ENCODE results near the gene COL5A1.
"Not testable (repeated sequence)": the region's sequence is repeated elsewhere in the genome, so short reads cannot be mapped to it uniquely, and the experiment has no call there.

The COL5A1 gene

DNA sequence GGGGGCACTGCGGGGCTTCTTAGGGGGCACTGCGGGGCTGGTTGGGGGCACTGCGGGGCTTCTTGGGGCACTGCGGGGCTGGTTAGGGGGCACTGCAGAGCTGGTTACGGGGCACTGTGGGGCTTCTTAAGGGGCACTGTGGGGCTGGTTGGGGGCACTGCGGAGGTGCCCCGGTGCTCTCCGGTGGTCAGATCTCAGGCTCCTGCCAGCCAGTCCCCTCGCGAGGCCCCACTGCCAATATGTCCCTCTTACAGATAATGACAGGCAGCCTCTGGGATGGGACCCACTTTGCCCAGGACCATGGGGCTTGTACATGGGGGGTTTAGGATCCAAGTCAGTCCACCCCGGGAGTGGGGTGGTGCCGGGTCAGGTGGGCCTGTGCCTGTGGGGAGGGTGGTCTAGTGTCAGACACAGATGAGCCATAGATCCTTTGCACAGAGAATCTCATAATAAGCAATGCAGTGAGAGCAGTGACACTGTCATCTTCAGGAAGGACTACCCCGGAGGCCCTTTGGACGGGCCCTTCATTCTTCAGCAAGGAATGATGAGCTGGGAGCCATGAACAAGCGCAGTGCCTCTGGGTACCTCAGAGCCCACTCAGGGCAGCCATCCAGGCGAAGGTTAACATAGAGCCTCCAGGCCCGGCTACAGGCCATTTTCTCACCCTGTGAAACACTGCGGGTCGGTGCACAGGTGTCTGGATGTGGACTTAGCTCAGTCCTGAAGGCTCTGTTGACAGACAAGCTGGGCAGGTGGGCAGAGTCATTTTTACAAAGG lies 38.2 kb downstream of the COL5A1 start:
- no peak for DNase-seq

DNA sequence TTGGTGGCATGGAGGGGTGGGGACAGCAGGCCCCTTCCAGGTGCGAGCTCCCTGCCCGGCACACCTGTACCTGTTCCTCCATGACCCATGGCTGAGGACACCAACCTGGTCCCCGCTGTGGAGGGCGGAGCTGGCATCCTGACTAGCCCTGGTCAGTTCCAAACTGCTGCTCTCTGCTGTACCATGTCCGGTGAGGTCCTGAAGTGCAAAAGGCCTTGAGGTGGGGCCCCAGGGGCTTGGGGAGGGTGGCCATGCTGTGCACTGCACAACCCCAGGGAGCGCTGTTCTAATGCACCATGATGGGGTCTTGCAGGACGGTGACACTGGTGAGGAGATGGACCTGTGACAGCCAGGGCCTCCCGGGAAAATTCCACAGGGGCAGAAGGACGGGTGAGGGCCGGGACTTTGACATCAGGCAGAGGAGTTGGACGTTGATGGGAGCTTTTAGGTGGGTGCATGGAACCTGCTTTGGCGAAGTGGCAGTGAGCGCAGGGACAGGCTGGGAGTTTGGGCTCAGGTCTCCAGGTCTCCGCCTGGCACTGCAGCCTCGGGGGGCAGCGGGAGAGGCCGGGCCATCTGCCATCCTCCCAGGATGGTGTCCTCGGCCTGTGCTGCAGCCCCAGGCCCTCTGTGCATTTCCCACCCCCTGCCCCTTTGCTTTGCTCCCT lies 38.9 kb downstream of the COL5A1 start:
- no peak for DNase-seq

DNA sequence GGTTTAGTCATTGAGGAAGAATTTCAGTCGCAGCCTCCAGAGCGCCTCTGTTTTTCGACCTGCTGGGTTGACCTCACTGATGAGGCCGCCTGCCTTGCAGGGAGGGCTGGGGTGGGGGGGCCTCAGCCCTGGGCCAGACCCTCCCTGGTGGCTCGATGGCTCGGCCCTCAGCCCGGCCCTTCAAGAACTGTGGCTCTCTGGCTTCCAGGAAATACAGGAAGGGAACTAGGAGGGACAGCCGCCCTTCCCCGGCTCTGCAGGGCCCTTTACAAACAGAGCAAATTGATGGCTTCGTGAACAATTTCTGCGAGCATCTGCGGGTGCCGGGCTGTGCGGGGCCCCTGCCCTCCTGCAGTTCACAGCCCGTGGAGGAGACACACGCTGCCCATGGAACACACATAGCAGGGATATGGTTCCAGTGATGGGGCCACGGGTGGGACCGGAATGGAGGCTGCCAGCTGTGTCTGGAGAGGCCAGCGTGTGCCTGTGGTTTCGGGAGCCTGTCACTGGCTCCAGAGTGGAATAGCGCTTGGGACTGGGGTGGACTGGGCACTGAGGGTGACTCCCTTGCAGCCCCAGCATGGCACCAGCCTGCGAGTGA lies 39.6 kb downstream of the COL5A1 start:
- DNase-seq: no peak

DNA sequence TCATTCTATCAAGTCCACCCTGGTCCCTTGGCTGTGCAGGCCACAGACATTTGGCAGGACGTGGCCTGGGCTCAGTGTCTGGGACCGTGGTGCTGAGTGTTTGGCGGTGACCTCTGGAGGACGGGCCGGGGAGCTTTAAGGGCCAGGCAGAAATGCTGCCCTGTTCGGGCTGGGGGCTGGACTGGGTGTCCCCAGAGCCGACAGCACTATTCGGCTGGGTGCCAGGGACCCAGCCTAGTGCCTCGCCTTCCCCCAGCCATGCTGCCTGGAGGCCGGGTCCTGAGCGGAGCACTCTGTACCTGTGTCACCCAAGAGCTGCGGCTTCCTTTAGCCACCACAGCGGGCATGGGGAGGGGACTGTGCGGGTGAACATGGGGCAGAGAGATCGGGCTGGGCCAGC lies 40.4 kb downstream of the COL5A1 start:
- DNase-seq: no peak

DNA sequence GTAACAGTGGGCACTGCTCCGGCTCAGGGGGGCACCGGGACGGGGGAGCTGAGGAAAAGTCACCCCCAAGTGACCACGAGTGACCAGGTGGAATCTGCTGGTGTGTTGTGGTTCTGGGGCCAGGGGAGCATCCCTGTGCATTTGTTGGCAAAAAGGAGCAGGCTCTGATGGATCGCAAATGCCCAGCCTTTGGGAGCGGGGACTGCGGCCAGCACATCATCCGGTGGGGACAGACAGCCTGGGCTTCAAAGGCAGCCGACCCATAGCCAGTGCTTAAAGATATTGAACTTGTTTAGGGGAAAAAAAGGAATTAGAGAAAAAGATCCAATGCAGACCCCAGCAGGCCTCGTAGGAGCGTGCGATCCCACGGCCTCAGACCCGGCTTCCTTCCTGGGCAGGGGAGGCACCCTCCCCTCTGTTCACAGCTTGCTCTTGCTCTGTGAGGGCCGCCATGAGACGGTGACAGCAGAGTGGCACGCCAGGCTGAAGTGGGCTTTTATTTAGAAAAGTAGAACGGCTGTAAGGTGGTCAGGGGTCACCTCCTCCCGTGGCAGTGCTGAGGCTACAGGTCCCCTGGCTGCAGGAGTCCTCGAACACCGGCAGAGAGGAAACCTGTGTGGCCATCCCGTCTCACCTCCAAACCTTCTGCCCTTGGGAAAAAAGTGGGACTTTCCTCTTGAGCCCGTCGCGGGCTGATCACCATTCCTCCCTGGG lies 41.2 kb downstream of the COL5A1 start:
- no peak for DNase-seq

DNA sequence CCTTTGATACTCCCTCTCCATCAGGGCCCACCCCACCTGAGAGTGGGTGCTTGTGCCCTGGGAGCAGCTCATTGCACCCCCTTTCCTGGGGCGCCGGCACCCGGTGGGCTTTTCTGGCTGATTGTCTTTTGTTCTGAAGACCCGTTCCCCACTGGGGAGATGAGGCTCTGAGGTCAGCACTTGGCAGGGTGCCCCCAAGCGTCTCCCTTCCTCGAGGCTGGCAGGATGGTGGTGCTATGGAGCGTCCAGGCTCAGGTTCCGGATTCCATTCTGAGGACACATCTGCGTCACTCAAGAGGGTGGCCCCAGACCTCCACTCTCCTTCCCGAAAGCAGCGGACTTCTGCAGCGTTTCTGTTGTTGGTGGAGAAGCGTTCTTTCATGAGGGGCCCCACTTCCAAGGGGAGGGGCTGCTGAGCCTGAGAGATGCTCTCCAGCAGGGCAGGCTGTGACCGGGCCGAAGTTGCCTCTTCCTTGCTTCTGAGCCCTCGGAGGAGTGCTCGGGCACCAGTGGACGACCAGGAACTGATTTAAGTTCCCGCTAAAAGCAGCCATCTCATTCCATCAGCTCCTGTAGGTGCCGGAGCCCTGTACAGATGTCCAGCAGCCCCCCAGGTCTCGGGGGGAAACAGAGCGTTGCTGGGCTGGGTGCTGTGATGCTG lies 42.2 kb downstream of the COL5A1 start:
- no peak for DNase-seq

DNA sequence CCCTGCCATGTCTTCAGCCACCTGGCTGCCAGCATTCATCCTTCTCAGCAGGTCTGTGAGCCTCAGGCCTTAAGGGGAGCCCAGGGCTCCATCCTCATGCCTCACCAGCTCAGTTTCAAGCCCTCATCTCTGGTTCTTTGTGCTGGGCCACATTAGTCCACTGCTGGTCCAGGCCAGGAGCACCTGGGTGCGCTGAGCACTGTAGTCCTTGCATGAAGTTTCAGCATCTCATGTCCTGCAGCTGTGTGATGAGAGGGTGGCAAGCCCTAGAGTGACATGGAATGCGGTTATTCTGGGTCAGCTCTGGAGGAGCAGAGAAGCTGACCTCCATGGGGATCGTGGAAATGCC lies 42.7 kb downstream of the COL5A1 start:
- DNase-seq: no peak

DNA sequence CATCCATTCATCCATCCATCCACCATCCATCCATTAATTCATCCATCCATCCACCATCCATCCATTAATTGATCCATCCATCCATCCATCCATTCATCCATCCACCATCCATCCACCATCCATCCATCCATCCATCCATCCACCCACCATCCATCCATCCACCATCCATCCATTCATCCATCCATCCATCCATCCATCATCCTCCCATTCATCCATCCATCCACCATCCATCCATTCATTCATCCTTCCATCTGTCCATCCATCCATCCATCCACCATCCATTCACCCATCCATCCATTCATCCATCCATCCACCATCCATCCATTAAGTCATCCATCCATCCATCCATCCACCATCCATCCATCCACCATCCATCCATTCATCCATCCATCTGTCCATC lies 43.3 kb downstream of the COL5A1 start:
- DNase-seq: not testable (repeated sequence)

DNA sequence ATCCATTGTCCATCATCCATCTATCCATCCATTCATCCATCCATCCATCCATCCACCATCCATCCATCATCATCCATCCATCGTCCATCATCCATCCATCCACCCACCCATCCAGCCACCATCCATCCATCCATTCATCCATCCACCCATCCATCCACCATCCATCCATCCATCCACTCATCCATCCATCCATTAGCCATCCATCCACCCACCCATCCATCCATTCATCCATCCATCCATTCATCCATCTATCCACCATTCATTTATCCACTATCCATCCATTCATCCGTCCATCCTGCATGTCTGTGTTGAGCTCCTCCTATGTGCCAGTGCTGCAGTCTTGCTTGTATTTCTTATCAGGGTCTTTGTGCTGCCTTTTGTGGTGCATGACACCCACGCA lies 44.2 kb downstream of the COL5A1 start:
- no peak for DNase-seq

DNA sequence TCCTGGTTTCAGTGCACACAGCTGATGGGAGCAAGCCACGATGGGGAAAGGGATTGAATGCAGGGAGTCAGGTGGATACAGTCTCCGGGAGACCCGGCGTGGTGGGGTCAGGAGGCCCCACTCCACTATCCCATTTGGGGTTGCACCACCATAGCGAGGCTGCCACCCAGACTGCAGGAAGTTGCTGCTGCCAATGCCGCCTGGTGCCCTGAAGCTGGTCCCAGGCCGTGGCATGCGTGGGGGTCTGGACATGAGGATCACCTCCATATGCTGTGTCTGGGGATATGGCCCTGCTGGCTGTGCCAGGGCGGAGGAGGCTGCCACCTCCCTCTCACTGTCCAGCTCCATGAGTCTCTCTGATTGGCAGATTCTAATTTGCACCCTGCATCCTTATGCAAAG lies 45.3 kb downstream of the COL5A1 start:
- DNase-seq: no peak

DNA sequence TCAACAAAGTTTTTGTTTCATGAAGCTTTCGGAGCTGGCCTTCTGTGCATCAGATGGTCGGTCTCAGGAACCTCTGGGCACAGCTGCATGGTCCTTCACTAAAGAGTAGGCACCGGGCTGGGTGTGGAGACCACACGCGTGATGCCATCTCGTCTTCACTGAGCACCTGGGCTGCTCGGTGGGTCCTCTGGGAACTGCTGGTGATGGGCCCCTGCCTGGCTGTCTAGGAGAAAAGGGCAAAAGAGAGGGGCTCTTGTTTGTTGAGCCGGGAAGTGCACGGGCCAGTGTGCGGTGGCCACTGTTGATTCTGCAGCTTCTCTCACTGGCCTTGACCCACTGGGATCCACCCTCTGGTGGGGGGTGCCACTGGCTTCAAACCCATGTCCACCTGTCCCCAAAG lies 46.0 kb downstream of the COL5A1 start:
- DNase-seq: no peak

DNA sequence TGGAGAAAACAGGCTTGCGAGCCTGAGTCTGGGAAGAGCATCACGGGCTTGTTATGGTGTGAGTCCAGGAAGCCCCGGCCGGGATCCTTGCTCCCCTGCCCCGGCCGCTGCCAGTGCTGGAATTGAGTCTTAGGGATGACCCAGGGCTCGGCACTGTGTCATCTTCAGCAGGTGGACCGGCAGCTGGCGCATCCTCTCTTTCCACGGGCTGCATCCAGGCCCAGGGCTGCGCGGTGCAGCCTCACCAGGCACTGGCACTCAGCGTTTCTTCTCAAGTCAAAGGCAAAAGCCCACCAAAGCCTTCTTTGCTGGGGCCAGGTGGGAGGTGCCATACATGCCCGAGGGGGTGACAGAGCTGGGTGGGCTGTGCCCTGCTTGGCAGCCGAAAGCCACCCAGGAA lies 46.6 kb downstream of the COL5A1 start:
- DNase-seq: no peak

DNA sequence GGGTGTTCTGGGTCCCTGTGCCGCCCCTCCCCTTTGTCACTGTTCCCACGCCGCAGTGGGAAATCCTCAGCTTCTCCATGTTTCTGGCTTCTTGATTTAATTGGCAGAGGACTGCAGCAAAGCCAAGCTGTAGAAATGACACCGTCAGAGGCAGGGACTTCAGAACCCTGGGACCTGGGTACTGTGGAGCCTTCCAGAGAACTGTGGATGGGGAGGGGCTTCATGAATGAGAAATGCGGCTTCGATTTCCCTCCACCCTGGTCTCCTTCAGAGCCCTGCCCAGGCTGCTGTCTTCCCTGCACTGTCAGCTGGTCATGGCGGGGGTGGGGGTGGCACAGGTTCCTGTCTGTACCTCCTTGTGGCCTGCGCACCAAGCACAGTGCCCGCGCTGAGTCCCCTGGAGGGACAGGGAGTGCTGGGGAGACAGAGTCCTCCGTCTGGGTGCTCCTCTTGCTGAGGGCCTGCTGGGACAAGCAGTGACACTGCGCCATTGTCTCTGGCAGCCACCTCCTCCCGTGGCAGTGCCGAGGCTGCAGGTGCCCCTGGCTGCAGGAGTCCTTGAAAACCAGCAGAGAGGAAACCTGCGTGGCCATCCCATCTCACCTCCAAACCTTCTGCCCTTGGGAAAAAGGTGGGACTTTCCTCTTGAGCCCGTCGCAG lies 47.2 kb downstream of the COL5A1 start:
- no peak for DNase-seq

DNA sequence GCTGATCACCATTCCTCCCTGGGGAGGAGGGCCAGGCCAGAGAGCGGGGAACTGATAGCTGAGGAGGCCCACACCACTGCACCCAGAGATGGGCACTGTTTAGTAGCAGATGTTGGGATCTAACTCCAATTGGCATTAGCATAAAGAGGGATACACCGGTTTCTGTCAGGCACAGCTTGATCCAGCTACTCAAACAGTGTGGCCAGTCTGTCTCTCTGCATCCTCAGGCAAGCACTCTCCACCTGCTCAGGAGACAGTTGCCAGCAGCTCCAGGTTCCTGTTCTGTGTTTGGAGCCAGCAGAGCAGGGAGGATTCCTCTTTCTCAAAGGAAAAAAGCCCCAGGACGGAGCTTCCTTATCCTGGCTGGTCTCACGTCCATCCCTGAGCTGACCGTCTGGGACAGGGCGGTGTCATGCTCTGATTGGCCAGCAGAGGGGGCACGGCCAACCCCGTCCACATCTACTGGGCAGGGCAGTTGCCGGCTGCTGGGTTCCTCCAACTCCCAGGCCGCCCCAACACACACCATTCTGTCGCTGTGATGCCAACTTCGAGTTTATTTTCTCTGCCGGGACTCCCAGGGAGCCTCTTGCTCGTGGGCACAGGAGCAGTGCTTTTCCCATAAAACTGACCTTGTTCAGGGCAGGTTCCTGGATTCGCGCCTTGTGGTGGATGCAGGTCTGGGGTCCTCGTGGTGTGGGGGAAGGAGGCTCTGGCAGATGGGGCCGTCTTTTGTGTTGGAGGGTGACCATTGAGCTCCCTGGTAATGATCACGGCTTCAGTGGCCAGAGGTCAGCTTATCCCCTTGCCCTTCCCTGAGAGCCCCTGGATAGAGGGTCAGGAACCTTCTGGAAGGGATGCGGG lies 47.9 kb downstream of the COL5A1 start:
- no peak for DNase-seq

DNA sequence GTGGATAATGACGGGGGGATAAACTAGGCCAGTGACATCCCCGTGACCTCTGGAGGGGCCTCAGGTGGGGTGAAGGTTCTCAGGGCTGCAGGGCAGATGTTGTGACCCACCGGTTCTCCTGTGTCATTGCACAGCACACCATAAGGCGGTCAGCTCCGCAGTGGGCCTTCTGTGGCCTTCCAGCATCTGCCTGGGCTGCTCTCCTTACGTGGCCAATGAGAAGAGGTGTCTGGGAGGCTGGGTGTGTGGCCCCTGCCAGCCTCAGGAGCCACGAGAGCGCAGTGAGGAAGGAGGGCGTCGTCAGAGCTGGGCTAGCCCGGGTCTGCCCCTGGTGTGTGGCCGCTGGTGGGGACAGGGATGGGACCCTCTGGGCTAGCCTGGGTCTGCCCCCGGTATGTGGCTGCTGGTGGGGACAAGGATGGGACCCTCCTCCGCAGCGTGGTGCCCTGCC lies 48.7 kb downstream of the COL5A1 start:
- DNase-seq: no peak

DNA sequence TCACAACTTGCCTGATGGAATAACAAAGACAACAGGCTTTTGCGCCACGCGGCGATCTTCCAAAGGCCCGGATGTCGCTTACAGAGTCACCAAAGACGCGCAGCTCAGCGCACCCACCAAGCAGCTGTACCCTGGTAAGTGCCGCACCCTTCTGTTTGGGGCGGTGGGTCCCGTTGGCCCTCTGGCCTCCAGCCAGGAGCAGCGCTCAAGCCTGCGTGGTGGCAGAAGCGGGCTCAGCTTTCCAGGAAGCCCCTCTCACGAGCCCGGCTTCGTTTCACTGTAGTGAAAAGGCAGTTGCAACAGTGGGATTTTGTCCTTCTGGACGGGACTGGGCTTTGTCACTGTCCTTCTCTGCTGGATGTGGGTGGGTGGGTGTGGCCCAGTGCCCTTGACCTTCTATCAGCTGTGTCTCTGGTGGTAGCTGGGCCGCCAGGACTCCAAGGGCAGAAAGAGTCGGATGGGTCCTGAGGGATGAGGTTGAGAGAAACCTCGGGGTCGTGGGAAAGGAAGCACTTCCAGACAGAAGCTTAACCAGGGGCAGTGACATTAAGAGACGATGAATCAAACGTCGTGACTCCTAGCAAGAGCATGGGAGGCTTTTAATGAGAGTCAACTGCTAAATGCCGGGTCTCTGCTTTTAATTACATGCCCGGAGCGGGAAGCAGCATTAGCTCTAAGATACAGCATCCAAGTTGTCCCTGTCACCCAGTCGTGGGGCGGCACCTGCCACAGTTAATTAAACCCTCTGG lies 49.5 kb downstream of the COL5A1 start:
- no peak for DNase-seq

DNA sequence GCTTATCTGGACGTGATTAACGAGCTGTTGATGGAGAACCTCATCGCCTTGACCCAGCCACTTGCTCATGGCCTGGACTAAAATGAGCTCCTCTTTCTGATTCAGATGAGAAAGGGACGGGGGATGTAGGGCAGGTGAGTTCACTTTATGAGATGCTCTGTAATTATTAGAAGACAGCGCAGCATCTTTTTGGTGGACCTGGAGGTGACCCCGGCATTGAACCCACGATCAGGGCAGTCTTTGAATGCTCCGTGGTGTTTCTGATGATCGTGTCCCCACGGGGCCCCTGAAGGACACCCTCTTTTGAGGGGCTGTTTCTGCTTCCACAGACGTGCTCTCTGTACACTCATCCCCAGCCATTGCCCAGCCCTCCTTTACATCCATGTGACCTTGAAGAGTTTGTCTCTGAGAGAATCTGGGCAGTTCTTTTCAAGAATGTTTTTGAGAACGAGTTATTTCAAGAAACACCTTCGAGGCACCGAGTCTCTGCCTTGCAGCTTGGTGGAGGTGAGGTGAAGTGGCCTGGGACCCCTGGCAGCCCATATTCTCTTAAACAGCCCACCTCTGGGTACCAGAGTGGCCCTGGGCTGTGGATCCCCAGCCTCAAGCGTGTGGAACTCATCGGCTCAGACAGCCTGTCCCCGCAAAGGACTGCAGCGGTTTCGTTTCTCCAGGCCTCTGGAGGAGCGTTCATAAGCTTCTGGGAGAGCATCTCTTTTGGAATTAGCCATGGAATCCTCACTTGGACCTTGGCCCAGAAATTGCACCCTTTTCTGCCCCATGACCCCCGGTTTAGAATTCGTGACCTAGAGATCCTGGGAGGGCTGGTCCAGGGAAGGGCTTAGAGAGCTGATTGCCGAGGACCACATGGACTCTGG lies 50.3 kb downstream of the COL5A1 start:
- no peak for DNase-seq

DNA sequence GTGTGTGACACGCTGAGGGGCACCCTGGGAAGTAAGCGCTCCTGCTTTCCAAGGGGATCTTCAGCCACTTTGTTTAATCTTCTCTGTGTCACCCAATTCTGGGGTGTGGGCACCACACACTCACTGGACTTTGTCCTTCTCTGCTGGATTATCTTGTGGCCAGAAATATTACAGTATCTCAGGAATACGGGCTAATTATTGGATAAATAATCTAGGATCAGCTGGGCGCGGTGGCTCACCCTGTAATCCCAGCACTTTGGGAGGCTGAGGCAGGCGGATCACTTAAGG lies 50.9 kb downstream of the COL5A1 start:
- no peak for DNase-seq

DNA sequence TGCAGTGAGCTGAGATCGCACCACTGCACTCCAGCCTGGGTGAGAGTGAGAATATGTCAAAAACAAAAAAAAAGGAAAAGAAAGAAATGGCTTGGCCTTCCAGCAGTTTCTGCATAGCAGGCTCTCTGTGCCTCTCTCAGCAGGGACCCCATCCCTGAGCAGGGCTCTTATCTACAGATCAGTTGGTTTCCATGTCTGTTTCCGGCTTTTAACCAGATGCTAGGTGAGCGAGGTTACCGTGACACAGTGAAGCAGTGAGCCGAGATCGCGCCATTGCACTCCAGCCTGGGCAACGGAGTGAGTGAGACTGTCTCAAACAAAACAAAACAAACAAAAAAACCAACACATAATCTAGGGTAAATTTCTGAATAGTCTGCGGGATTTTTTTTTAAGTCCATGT lies 51.4 kb downstream of the COL5A1 start:
- peak in 2 of 5 experiments; percentile 22 to 36 for DNase-seq

All from T-helper 2 cell (primary cell).